GM18861 (cell line): ENCODE measurements around the gene TEX13A.
"Not testable (repeated sequence)": the region's sequence is repeated elsewhere in the genome, so short reads cannot be mapped to it uniquely, and the experiment has no call there.

Source experiments
- ATAC-seq: cut with Tn5 transposase; IDR thresholded peaks from one replicate; pipeline ENCODE4 v1.9.1; 2021; ENCODE audit not compliant: unreplicated experiment

The TEX13A gene, protein sequence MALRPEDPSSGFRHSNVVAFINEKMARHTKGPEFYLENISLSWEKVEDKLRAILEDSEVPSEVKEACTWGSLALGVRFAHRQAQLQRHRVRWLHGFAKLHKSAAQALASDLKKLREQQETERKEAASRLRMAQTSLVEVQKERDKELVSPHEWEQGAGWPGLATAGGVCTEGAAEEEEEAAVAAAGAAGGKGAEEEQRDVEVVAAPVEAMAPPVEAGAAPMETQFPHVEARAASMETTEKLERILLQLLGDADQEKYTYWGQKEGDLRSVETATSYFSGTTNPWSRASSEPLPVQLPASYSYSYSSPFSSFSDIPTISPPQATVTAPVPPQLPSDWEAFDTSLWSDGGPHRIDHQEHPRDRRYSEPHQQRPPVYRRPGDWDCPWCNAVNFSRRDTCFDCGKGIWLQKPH

GRCh38 chrX:105220636-105221035 is at the start of gene TEX13A:
TEX13A (minus strand) TSS chrX:105220694; CDS start chrX:105220397, 297 bp downstream.
- ATAC-seq: no peak

- no peak for ATAC-seq
Observed at GRCh38 chrX:105269386-105269785, 48.9 kb upstream of the TEX13A start.

- ATAC-seq: no peak
Observed at GRCh38 chrX:105267167-105267566, 46.7 kb upstream of the TEX13A start.

GRCh38 chrX:105266456-105266855 is 46.0 kb upstream of the TEX13A start:
- no peak for ATAC-seq

GRCh38 chrX:105265093-105265492 is 44.6 kb upstream of the TEX13A start:
- ATAC-seq: no peak

- no peak for ATAC-seq
Observed at GRCh38 chrX:105263801-105264200, 43.3 kb upstream of the TEX13A start.

GRCh38 chrX:105263171-105263570 is 42.7 kb upstream of the TEX13A start:
- ATAC-seq: no peak

DNA sequence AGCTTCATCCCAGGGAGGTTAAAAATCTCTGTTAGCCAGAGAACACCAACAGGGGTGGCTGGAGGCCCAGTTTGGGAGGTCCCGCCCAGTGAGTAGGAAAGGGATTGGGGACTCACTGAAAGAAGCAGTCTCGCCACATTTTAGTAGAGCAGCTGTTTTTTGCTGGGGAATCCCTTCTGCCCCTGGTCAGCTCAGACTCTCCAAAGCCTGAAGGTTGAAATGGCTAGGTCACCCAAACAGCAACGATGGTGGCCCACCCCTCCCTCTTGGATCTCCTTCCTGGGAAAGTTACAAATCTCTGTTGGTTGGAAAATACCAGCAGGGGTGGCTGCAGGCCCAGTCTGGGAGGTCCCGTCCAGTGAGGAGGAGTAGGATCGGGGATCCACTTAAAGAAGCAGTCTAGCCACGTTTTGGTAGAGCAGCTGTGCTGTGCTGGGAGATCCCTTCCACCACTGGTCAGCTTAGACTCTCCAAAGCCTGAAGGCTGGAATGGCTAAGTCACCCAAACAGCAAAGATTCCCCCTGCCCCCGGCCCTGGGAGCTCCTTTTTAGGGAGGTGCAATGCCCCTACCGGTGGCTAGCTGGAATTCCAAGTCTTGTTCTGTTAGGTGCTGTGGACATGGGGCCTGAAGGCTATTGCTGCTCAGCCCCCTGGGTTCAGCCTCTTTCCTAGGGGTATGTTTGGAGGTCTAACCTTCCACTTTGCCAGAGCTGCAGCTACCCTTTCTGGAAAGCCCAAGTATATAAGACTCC is 40.0 kb upstream of the TEX13A start:
- no peak for ATAC-seq

DNA sequence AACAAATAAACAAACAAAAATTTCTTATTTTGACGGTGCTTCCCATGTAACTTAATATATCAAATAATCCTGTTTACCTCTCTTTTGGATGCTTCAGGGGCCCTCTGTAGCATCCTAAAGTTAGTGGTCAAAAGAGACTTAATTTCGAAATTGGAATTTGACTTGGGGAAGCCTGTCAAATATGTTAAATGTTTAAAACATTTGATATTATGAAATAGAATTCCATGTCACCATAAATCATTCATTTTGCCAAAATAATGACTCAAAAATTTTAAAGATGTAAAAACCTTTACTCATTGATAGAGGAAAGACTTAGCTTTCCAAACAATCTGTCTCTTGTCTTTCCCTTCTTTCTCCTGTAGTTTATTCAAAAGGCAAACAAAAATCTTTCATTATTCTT is 20.6 kb upstream of the TEX13A start:
- no peak for ATAC-seq

DNA sequence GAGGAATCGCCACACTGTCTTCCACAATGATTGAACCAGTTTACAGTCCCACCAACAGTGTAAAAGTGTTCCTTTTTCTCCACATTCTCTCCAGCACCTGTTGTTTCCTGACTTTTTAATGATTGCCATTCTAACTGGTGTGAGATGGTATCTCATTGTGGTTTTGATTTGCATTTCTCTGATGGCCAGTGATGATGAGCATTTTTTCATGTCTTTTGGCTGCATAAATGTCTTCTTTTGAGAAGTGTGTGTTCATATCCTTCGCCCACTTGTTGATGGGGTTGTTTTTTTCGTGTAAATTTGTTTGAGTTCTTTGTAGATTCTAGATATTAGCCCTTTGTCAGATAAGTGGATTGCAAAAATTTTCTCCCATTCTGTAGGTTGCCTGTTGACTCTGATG is 16.9 kb upstream of the TEX13A start:
- not testable (repeated sequence) for ATAC-seq

- no peak for ATAC-seq
Observed at GRCh38 chrX:105229146-105229545, 8.7 kb upstream of the TEX13A start.

DNA sequence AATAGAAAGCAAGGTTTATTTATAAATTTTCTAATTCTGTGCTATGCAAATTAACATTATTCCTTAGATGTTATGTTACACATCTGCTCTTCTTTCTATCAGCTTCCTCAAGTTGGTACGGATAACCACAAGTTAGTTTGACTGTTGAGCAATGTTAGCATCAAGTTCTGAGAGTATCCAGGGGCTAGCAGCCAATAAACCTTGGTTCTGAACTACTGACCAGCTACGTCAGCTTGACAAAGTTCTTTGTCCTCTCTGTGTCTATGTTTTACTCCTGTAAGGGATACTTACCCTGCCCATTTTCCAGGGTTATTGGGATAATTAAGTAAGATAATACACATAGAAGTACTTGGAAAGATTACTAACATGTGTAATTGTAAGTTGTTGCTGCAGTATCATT is 8.1 kb upstream of the TEX13A start:
- ATAC-seq: no peak

DNA sequence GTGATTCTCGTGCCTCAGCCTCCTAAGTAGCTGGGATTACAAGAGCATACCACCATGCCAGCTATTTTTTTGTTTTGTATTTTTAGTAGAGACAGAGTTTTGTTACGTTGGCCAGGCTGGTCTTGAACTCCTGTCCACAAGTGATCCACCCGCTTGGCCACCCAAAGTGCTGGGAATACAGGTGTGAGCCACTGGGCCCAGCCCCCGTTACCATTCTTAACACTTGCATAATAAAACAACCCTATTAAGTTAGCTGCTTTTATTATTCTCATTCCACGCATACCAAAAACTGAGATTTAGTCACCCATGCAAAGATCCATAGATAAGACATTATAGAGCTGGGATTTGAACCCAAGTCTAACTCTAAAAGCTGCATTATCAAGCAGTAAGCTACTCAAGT is 6.0 kb upstream of the TEX13A start:
- no peak for ATAC-seq

DNA sequence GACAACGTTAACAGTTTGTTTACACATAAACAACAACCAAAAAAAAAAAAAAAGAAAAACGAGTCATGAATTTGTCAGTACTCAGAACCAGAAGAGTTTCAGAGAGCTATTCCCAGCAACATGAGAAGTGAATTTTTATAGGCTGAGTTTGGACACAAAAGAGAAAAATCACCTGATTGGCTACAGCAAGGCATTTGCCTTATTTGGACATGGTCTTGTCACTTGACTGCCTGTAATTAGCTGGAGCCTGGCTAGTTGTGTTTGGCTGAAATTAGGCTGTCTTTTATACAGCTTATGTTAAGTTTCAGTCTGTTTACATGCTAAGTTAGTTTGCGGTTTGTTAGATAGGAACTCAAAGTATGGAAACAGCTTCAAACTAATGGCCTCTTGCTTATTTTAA is 880 bp upstream of the TEX13A start:
- no peak for ATAC-seq

- ATAC-seq: no peak
Observed at GRCh38 chrX:105219454-105220401, 766 bp downstream of the TEX13A start.

DNA sequence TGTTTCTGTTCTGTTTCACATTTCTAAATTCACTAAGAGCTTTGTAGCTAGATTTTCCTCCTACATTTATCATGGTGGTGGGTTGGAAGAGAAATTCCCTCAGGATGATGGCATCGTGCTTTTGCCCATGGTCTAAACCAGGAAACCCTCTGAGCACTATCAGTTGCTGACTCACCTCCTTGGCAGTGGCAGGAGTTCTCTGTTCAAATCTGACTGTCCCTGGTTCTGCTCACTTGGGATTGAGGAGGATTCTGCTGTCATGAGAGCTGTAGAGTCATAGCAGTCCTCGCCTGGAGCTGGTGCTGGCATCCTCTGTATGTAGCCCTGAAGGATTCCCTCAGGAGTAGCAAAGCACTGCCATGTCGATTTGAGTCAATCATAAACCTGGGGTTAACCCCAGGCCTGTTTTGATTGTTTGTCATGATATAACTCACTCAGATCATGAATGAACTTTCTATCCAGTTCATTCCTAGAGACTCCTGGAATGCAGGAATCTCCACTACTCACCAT is 9.4 kb downstream of the TEX13A start:
- ATAC-seq: no peak

GRCh38 chrX:105210258-105210657 is 10.2 kb downstream of the TEX13A start:
- ATAC-seq: no peak

DNA sequence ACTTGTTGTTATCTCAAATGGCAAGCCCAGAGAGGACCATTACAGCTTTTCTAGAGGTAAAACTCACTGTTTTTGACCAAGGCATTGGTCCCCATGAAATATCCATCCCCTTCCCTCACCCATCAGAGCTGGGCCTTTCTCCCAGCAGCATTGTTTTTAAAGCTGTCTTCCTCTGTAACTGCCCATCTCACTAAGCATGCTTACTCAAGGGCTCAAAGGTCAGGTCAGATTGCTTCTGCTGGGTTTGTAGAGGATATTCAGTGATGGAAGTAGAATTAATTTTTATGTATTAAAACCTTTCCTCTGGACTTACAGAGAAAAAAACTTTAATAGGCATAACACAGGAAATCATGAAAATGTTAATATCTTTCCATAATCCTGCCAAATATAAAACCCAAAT is 11.1 kb downstream of the TEX13A start:
- no peak for ATAC-seq

DNA sequence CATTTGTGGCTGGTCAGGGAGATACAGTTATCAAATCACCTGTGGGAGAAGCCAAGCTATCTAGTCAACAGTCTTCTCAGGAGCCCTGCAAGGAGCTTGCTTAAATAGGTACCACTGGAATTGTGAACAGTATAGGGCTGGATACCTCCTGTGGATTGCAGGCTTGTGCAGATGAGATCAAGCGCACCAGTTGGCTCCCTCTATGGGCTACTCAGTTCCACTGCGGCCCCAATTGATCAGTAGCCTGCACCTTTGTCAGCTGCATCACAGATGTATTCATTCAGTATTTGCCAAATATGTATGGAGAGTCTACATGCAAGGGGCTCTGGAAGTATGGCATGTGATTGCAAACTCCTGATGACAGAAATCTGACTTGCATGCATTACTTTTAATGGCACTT is 28.6 kb downstream of the TEX13A start:
- peak; percentile 73 for ATAC-seq

DNA sequence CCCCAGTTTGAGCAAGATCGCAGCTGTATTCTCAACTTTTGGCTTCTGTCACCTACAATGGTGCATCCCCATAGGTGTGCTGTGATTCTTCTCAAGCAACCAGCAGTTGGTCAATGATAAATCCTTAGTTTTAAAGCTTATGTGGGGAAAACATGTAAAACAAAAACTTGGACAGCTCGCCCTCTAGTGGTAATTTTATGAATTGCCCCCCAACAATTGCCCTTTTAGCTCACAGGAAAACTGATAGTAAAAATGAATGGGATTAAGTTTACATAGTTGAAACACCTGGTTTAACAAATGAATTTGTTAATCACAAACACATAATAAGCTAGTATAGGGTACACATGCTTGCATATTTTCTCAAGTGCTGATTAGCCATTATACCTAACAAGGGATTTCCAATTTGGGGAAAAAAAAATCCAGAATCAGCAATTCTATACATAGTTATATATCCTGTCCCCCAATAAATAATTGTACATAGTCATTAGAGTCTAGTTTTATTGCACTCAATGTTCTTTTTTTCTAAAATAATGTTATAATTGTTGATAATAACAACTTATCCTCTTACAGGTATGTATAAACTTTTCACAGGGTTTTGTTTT is 30.1 kb downstream of the TEX13A start:
- no peak for ATAC-seq

DNA sequence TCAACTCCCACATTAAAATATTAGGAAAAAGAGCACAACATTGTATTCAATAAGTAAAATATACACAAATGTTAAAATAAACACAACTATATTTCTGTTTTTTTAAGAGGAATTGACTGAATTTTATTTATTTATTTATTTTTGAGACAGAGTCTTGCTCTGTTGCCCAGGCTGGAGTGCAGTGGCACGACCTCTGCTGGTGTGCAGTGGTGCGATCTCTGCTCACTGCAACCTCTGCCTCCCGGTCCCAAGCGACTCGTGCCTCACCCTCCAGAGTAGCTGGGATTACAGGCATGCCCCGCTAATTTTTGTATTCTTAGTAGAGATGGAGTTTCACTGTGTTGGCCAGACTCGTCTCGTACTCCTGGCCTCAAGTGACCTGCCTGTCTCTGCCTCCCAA is 31.4 kb downstream of the TEX13A start:
- ATAC-seq: no peak
